HG02938 (cell line): ENCODE data around the gene VASH1.

Source experiments
- ATAC-seq: cut with Tn5 transposase; IDR thresholded peaks from one replicate; pipeline ENCODE4 v1.9.1; 2021; ENCODE audit warnings: mild to moderate bottlenecking, moderate library complexity; ENCODE audit not compliant: unreplicated experiment

Gene VASH1

DNA sequence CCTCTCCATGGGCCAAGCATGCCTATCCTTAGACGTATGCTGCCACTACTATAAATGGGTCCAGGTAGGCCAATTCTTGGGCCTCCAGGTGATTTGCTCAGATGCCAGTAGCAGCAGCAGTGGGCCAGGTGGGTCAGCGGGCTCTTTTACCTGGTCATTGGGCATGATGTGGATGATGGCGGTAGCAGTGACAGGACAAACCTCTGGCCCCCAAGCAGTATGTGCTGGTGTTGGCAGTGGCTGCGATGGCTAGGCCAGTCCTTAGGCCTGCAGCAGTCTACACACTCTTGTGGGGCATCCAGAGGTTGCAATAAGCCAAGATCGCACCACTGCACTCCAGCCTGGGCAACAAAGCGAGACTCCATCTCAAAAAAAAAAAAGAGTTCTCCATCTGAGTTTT is 19.1 kb upstream of the VASH1 start:
- no peak for ATAC-seq

DNA sequence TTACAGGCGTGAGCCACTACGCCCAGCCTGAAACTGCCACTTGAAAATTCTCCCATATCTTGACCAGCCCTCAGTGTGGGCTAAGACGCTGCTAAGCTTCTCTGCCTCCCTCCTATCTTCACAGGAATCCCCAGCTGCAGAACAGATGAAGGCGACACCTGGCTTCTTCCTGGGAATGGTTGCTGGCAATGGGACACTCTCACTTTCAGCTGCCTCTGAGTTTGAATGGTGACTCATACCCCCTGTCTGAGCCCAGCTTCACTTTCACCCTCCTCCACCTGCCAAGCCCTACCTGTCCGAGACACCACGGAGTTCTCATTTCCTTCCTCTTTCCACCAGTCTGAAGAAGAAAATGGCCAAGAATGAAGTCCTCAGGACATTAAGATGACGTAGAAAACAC is 18.3 kb upstream of the VASH1 start:
- no peak for ATAC-seq

DNA sequence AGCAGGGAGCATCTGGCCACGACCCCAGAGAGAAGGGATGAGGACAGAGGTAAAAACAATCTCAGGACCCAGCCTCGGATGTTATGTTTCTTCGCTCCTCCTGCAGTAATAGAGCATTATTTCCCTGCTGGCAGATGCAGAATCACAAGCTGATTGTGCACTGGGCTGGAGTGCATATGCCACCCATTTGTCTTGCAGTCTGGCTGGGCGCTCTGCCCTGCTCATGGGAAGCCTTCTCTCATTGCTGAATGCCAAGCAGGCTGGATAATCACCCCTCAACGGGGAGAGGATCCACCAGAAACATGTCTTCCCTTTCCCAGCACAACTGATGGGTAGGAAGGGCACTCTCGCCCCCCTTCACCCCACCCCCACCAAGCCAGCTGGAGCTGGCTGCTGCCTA is 8.5 kb upstream of the VASH1 start:
- no peak for ATAC-seq

DNA sequence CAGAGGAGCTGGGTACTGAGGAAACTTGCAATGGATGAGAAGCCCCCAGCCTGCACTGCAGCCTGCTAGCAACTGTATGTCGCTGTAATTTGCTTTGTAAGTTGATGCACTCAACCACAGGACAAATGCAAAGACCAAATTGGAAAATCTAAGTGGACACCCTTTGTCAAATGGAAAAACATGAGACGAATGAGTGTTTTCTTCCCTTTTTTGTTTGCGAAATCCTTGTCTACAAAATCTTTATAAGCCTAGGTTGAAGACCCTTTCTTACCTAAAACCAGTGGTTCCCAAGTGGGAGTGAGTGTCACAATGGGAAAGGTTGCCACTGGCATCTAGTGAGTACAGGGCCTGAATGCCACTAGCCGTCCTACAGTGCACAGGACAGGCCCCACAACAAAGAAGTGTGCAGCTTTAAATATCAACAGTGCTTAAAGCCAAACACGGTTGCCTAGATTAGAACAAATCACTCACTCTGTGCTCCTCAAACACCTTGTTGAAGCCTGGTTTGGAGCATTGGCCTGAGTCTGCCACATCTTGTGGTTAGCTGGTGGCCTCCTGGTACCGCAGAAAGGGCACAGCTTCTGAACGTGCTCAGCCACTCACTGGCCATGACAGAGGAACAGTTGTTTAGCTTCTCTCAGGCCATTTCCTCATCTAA is 7.6 kb upstream of the VASH1 start:
- no peak for ATAC-seq

DNA sequence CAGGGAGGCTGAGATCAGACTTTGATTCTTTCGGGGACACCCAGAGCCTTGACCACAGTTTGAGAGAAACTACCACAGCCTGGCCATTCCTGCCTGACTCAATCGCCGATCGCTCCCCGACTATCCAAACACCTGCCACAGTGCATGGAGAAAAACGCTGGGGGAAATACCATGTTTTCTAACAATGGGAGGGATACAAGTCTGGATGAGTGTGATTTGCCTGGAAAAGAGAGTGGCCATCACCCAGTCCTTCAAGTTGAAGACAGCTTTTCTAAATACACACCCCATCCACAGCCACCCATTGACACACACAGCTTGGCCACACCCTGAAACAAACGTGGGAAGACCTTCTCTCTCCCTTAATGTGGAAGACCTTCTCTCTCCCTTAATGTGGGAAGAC is 6.7 kb upstream of the VASH1 start:
- no peak for ATAC-seq

DNA sequence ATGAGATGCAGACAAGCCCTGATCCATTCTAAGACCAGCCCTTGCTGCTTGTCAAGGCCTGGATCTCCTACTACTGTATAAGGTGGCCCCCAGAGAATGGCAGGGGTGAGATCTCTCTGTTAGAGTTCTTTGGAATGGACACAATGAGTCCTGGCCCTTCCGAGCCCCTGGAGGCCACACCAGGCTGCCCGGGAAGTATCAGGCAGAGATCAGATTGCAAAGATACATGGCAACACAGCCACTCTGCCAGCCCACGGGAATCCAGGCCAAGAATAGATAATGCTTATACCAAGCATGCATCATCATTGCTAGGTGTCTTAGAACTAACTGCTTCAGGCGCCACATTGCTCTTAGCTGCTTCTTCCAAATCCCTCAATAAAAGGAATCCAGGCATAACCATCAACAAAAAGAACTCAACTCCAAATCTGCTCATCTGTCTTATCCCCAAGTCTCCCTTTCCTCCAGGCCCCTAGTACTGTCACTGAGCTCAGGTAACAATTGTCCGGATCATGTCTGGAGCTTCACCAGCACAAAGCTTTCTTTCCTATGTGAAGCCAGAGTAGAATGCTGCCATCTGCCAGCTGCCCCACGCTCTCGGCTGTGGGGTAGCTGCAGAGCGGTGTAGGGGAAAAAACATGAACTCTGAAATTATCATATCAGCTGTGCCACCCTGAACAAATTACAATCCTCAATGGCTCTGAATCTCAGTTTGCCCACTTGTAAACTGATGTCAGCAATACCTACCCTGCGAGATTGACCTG is 5.5 kb upstream of the VASH1 start:
- no peak for ATAC-seq

DNA sequence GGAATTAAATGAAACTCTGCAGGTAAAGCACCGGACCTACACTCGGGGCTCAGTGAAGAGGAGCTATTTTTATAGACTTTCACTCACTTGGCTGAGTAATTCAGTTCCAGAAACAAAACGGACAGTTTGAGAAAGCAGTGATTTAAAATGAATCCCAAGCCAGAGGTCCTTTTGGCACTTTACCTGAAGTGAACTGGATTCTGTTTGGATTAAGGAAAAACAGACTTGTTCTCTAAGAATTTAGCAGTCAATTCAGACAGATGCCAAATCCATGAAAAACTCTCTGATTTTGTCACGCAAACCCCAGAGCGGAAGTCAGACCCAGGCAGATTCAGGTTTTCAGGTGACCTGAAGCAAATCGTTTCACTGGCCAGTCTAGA is 4.9 kb upstream of the VASH1 start:
- ATAC-seq, result no peak

DNA sequence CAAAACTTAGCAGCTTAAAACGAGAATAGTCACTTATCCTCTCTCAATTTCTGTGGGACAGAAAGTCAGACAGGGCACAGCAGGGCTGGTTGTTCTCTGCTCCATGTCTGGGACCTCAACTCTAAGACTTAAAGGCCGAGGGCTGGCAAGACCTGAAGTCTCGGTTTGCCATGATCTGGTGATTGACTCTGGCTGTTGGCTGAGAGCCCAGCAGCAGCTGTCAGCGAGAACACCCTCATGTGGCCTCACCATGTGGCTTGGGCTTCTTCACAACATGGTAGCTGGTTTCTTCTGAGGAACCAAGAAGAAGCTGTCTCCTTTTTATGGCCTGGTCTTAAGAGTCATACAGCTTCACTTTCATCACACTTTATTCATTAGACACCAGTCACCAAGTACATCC is 1.7 kb upstream of the VASH1 start:
- ATAC-seq, result no peak

DNA sequence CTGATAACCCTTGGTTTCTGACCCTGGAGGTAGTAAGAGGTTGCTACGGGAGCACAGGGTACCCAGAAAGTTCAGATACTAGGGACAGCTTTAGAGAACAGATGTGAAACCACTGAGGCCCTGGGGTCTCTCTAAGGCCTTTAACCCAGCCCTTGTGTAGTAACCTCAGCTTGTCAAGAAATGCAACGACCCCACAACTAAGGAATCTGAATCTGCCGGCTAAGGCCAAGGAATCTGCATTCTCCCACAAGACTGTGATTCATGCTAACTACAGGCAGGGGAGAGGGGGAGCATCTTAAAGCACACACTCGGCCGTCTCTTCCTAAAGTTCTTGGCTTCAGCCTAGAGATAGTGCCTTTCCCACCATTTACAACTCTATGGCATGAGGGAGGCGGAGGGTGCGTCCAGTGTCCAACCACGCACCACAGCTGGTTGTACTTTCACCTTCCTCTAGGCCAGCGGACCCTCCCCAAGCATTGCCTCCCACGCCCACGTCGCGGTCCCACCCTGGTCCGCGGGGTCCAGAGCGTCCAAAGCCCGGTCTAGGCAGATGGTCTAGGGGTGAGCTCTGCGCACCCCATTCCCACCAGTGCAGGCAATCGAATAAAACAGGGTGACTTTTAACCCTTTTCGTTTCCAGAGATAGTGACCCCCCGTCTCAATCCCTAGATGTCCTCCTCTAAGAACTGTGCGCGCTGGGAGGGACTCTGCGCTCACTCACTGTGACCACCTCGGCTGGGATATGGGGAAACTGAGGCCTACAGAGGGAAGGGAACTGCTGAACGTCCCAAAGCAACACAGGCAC is 735 bp upstream of the VASH1 start:
- ATAC-seq, result no peak

DNA sequence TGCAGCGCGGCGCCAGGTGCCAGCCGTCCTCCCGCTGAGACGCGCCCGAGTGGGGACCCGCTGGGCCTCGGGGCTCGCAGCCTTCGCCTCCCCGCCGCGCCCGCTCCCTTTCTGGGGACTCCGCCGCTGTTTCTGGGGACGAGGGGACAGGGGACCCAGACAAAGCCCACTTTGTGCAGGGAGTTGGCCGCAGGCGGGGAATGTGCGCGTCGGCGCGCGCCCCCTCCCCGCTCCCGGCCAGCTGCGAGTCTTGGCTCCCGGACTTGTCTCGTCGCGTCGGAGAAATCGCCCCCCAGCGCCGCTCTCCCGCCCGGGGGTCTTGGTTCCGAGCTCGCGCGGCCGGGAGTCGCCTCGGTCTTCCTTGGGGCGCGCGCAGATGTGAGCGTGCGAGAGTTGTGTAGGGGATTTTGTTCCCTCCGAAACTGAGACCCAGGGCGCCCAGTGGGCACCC is 717 bp downstream of the VASH1 start:
- ATAC-seq, result no peak

DNA sequence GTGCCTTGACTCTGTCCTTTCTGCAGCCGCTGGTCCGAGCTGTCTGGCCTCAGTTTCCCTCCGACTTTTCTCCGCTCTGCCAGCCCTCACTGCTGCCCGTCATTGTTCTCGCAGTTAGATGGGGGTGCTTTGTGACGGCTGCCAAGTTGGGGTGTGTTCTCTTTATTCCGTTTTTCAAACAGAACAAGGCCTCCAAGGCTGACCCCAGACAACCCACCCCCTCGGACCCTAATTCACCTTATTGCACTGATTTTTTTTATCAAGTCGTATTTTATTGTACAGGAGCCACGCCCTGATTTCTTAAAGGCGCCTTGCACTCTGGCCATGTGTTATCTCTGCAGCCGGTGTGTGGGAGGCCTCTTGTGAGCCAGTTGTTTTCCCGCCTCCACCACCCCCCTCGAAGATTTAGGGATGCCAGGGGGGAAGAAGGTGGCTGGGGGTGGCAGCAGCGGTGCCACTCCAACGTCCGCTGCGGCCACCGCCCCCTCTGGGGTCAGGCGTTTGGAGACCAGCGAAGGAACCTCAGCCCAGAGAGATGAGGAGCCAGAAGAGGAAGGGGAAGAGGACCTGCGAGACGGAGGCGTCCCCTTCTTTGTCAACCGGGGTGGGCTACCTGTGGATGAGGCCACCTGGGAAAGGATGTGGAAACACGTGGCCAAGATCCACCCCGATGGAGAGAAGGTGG is 1.3 kb downstream of the VASH1 start:
- ATAC-seq, result no peak

DNA sequence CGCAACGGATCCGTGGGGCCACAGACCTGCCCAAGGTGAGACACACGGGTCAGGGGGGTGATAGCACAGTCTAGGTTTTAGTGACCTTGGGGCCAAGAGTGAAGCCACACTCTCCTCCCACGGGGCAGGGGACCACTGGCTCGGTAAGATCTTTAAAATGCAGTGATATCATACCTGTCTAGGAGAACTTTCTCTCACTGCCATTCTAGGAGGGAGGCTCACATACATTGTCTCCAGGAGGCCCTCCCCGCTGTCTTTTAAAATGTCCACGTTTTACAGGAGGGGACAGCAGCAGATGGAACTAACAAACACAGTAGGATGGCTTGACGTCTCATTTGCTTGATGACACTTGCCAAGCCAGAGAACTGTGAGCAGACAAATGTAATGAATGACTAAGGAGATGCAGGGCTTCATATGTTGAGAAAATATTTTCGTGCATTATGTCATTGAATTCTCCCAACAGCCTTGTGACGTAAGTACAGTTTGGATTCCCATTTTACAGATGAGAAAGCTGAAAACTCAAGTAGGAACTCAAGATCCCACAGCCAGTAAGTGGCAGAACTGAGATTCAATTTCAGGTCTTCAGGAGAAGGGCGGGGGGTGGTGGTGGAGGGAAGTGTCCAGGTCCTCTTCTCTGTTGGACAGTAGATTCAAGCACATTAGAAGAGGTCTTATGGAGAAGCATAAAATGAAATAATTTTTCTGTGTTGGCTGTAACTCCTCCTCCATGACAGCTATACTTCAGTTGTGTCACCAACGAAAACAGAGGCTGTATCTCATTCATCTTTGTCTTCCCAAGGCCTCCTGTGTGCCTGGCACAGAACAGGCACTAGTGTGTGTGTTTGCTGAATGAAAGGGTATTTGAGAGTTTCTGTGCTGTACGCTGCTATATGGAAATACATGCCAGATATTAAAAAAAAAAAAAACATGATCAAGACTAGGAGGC is 2.1 kb downstream of the VASH1 start:
- ATAC-seq, result no peak

DNA sequence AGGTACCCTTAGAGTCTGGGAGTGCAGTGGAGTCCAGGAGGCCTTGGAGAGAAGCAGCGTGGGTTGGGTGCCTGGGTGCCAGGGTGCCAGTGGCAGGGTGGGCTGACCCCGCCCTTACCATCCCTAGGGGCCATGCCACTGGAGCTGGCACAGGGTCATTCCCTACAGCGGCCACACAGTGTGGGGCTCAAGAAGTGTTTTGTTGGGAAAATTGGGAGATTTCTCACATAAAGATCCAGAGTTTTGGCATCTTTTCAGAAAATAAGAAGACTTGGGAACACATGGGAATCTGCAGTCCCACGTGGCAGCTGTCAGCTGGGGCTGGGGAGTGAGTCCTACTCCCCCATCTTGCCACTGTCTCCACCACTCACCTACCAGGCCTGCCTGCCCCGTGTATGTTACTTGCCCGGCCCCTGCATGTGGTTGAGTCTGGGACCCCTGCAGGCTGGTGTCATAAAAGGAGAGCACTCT is 4.2 kb downstream of the VASH1 start:
- no peak for ATAC-seq

DNA sequence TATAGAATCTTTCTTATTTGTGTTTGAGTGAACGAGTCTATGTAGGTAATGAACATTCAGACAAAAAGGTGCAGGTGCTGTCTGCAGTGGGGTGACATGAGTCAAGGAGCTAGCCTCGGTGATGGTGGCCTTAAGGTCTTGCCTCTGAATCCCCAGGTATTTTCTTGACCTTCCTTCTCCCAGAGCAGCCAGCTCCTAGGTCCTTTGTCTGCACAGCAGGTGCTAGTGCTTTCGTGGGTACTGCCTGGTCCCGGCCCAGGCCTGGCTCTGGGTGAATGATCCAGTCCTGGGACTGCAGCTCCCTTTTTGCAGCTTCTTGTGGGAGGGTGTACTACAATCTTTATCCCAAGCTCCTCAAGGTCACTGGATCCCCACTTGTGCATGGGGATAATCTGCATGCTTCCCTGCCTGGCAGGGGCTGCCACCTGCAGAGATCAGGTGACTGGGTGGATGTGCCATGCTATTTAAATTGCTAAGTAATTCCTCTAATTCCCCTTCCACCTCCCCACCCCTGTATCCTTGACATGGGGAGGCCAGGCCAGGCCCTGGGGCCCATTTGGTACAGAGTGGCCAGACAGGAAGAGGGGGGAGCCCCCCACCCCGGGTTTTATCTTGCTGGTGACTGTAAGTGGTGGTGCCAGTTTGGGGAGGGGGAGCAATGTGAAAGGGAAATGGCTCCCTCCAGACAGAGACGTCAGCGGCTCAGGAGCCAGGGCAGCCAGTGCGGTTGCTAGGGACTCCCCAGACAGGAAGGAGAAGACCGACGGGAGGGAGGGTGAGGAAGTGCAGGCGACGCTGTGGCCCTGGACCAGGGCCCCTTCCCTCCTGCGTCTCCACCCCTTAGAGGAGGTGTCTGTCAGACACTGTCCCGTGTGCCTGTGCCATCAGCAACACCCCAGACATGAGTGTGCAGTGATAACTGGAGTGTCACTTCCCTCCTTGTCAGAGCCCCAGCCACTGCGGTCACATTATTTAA is 6.7 kb downstream of the VASH1 start:
- ATAC-seq, result peak; percentile 61

DNA sequence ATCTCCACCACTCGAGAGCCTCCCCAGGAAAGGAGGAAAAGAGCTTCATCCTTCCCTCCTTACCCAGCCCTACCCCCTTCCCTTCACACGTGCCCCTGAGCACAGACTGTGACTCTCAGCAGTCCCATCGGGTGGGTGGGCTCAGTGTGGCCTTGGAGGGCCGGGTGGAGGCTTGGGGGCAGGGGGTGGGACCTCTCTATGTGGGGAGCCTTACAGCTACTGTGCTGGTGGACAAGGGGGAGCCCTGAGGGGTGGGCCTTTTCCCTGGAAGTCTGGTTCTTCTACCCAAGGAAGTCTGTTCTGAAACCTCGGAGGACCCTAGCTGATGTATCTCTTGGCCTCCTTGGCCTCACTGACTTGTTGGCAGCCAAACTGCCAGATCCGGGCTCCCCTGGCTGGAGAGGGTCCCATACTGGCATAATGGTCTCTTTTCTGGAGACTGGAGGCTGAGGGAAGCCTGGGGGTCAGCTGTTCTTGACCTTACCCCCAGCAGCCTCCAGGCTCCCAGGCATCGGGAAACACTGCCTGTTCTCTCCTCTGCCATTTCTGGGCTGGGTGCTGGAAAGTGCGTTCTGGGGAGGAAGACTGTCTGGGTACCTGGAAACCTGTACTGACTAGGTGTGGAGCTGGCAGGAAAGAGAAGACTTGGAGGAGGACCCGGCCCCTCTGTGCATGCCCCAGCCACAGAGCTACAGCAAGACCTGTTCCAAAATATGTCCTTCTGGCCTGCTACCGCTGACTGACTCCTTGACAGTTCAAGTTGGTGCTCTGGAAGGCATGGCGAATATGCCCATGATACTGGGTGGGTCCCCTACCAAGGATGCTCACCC is 7.6 kb downstream of the VASH1 start:
- ATAC-seq, result no peak

DNA sequence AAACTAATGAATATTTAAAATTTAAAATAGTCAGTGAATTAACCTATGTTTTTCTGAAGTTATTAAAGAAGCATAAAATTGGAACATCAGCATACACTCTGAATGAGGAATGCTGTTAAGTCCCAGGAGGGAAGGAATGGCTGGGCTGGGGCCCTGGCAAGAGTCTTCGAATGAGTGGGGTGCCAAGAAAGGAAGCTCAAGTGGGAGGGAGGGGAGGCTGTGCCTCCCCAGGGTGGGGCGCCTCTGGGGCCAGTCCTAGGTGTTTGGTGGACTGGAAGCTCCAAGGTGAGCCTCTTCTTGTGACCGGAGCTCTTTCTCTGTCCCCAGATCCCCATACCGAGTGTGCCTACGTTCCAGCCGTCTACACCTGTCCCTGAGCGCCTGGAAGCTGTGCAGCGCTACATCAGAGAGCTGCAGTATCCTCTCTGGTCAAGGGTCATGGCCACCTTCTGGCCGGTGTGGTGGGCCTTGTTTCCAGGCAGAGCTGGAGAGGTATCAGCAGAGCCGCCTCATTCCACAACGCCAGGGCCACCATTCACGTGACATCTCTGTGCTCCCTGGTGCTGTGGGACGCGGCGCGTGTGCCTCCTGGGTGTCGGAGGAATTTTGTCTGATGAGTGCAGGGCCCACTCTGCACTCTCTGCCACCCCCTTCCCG is 8.5 kb downstream of the VASH1 start:
- ATAC-seq, result no peak
